PC-9 (cell line): ENCODE data around the gene ATP10A.

Experiments used
- EZH2 ChIP-seq: fragments of 200-600 bp; sonication (generic); IDR thresholded peaks from 2 replicates; pipeline ENCODE4 v1.8.0; 2017; ENCODE audit warnings: antibody characterized with exemption, low read depth
- TF ChIP-seq, protein P1 (sequence below): fragments of 200-600 bp; sonication (generic); conservative IDR thresholded peaks from 2 replicates; pipeline ENCODE4 v1.6.1; 2017; ENCODE audit warnings: mixed run types, antibody characterized with exemption, mild to moderate bottlenecking, moderate library complexity

DNA sequence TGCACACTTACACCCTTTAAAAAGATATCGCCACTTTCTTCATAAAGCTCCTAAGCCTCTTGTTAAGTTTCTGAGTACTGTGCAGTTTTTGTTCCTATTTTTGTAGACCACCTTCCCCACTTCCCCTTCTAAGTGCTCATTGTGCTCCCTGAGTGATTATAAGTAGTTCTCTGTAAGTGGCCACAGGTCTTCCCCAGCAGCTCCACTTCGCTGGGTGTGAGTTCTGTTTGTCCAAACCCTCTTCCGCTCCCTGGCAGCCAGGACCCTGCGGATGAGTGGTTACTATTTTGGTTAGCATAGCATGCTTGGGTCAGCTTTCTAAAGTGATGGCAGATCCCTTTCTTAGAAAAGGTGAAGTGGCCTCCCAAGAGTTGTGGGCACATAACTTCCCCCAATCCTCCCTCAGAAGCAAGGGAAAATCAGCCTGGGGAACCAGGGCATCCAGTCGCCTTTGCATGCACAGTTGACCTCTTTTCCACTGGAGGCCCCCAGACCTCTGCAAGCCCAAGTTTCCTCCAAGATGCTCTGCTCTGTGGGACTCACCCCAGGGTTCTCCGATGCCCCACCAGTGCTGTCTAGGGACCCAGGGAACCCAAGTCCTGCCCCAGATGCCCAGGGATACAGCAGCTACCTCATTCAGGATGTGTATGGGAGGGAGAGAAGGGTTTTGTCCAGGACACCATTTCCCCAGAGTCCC is 69.6 kb downstream of the ATP10A start:
- TF ChIP-seq, protein P1, sequence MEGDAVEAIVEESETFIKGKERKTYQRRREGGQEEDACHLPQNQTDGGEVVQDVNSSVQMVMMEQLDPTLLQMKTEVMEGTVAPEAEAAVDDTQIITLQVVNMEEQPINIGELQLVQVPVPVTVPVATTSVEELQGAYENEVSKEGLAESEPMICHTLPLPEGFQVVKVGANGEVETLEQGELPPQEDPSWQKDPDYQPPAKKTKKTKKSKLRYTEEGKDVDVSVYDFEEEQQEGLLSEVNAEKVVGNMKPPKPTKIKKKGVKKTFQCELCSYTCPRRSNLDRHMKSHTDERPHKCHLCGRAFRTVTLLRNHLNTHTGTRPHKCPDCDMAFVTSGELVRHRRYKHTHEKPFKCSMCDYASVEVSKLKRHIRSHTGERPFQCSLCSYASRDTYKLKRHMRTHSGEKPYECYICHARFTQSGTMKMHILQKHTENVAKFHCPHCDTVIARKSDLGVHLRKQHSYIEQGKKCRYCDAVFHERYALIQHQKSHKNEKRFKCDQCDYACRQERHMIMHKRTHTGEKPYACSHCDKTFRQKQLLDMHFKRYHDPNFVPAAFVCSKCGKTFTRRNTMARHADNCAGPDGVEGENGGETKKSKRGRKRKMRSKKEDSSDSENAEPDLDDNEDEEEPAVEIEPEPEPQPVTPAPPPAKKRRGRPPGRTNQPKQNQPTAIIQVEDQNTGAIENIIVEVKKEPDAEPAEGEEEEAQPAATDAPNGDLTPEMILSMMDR = no peak
- TF ChIP-seq EZH2 = no peak
